Mesendoderm (in vitro differentiated cells): ENCODE data around the gene COL25A1.
"Not testable (repeated sequence)": the region's sequence is repeated elsewhere in the genome, so short reads cannot be mapped to it uniquely, and the experiment has no call there.

Experiments
- DNase-seq: peaks from one replicate; pipeline ENCODE4 v3.0.0; 2013
- H2AK5ac ChIP-seq: 2 replicates; pipeline ENCODE4 v1.6.1; 2013; ENCODE audit warnings: low read length, inconsistent platforms
- H2BK120ac ChIP-seq: 2 replicates; pipeline ENCODE4 v1.6.1; 2013; ENCODE audit warnings: low read depth, mild to moderate bottlenecking, low read length, moderate library complexity, mixed read lengths
- H2BK15ac ChIP-seq: replicated peaks from 2 replicates; pipeline ENCODE4 v1.6.1; 2013; ENCODE audit warnings: low read depth, mild to moderate bottlenecking, moderate library complexity
- H2BK5ac ChIP-seq: 2 replicates; pipeline ENCODE4 v1.6.1; 2013; ENCODE audit warnings: low read length, inconsistent platforms
- H3K18ac ChIP-seq: 2 replicates; pipeline ENCODE4 v1.6.1; 2013; ENCODE audit warnings: mild to moderate bottlenecking, low read length, mixed read lengths
- H3K23ac ChIP-seq: one replicate; pipeline ENCODE4 v1.6.1; 2013; ENCODE audit warnings: low read length
- H3K27ac ChIP-seq: 2 replicates; pipeline ENCODE4 v1.5.1; 2013; ENCODE audit warnings: low read depth, mild to moderate bottlenecking, inconsistent platforms, low read length, moderate library complexity
- H3K27me3 ChIP-seq: 2 replicates; pipeline ENCODE4 v1.6.1; 2013; ENCODE audit warnings: low read length, control low read depth, mild to moderate bottlenecking, inconsistent platforms; ENCODE audit not compliant: insufficient read depth, poor library complexity
- H3K36me3 ChIP-seq: 2 replicates; pipeline ENCODE4 v1.6.1; 2013; ENCODE audit warnings: low read length, inconsistent platforms; ENCODE audit not compliant: control insufficient read depth, insufficient read depth
- H3K4ac ChIP-seq: one replicate; pipeline ENCODE4 v1.6.1; 2013; ENCODE audit warnings: low read depth, mild to moderate bottlenecking, low read length, moderate library complexity
- H3K4me1 ChIP-seq: 2 replicates; pipeline ENCODE4 v1.6.1; 2013; ENCODE audit warnings: low read depth, low read length, inconsistent platforms; ENCODE audit not compliant: control insufficient read depth
- H3K4me2 ChIP-seq: 2 replicates; pipeline ENCODE4 v1.6.1; 2013; ENCODE audit warnings: low read length
- H3K4me3 ChIP-seq: 2 replicates; pipeline ENCODE4 v1.5.1; 2013; ENCODE audit warnings: mild to moderate bottlenecking, low read length
- H3K56ac ChIP-seq: one replicate; pipeline ENCODE4 v1.6.1; 2013; ENCODE audit warnings: low read length
- H3K79me1 ChIP-seq: 2 replicates; pipeline ENCODE4 v1.6.1; 2013; ENCODE audit warnings: low read length, inconsistent platforms
- H3K79me2 ChIP-seq: 2 replicates; pipeline ENCODE4 v1.6.1; 2013; ENCODE audit warnings: mild to moderate bottlenecking, low read length; ENCODE audit not compliant: control insufficient read depth, insufficient read depth
- H3K9ac ChIP-seq: 2 replicates; pipeline ENCODE4 v1.6.1; 2013; ENCODE audit warnings: low read length, inconsistent platforms
- H4K5ac ChIP-seq: one replicate; pipeline ENCODE4 v1.6.1; 2013; ENCODE audit warnings: low read length
- H4K8ac ChIP-seq: one replicate; pipeline ENCODE4 v1.6.1; 2013; ENCODE audit warnings: low read depth, mild to moderate bottlenecking, control low read depth, low read length, moderate library complexity
- WGBS: extraction: QIAGEN DNeasy Blood & Tissue Kit; methylation state at CpG from one replicate; pipeline ENCODE4 v1.1.7; 2013; ENCODE audit warnings: low lambda C conversion rate, missing lambda C conversion rate; ENCODE audit not compliant: insufficient coverage; ENCODE audit errors: extremely low coverage; 5-methylcytosine and 5-hydroxymethylcytosine counted together

The COL25A1 gene

DNA sequence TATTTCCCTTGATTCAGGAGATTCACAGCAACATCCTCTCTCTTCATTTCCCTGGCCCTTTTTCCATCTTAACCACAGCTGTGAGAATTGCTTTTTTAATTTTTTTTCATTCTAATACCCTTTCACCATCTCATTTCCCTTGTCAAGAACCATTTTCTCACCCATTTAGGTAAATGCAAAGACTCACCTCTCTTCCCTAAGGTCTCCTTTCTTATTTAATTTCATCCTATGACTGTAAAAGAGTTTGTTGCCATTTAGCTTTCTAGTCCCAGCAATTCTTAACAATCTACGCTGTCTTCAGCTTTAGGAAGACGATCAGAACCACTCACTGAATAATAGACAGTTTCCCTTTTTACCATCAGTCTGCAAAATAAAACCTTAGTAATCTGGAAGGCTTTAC, 298.5 kb downstream of the COL25A1 start:
- H3K79me1 ChIP-seq = no peaks in the 10 kb centered on the region
- H4K5ac ChIP-seq = no peak overlapping the region
- H2BK15ac ChIP-seq = no peak overlapping the region
- no peak overlapping the region for H2AK5ac ChIP-seq
- H2BK120ac ChIP-seq = no peak overlapping the region
- WGBS = no CpG with 5 or more reads among the region's 2 CpGs
- H3K4me2 ChIP-seq = no peak overlapping the region
- H3K4ac ChIP-seq = no peak overlapping the region
- no peak overlapping the region for H3K4me3 ChIP-seq
- no peaks in the 10 kb centered on the region for H3K27me3 ChIP-seq
- H3K56ac ChIP-seq = no peak overlapping the region
- no peak overlapping the region for H3K23ac ChIP-seq
- no peaks in the 10 kb centered on the region for H3K36me3 ChIP-seq
- no peak overlapping the region for H3K9ac ChIP-seq
- peaks cover 1% of the 10 kb centered on the region for H3K4me1 ChIP-seq
- no peak overlapping the region for H3K27ac ChIP-seq
- DNase-seq = no peak
- no peak overlapping the region for H4K8ac ChIP-seq
- no peak overlapping the region for H3K18ac ChIP-seq
- H2BK5ac ChIP-seq = no peak overlapping the region
- H3K79me2 ChIP-seq = no peaks in the 10 kb centered on the region

DNA sequence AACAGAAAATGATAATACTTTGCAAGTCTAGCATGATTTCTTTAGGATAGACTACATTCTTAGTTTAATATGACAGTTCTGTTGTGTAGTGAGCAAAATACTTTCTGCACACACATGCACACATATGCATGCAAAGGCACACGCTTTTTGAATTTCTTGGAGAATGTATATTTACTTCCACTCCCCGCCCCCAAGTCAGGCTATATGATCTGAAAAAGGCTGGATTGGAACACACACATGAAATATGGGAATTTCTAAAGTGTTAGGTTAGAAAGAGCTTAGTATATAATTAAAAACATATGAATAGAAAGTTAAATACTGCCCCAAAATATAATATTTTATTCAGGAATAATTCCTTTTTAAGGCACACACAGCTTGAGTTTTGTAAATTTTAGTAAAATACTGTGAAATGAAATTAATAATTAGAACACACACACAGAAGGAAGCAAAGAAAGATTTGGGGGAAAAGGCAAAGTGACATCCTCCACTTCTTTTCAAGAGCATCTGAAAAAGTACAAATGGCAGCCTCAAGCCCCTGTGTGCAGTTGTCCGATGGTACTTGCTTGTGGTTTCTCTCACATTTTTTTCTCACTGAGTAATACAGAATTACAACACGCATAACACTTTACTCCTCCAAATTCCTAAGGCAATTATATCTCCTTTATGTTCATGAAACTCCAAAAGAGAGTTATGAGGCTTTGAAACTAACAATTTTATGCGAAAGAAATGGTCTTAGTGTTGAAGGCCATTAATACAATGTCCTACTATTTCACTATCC, 310.7 kb downstream of the COL25A1 start:
- Histone ChIP-seq H2BK15ac (no peak overlapping the region), H3K4me2 (no peak overlapping the region), H2BK120ac (no peak overlapping the region), H3K23ac (no peak overlapping the region), H3K56ac (no peak overlapping the region), H3K36me3 (no peaks in the 10 kb centered on the region), H2AK5ac (no peak overlapping the region), H4K8ac (no peak overlapping the region), H2BK5ac (no peak overlapping the region), H3K9ac (no peak overlapping the region), H3K27ac (no peak overlapping the region), H3K79me2 (no peaks in the 10 kb centered on the region), H3K79me1 (no peaks in the 10 kb centered on the region), H3K4me1 (no peaks in the 10 kb centered on the region), H3K4me3 (no peak overlapping the region), H4K5ac (no peak overlapping the region), H3K18ac (no peak overlapping the region), H3K27me3 (no peaks in the 10 kb centered on the region), H3K4ac (no peak overlapping the region)
- 100% methylated on average over 1 of the region's 5 CpGs for WGBS
- no peak for DNase-seq

GRCh38 chr4:108988464-108989195, 313.8 kb downstream of the COL25A1 start:
- Histone ChIP-seq H3K9ac (no peak overlapping the region), H4K8ac (no peak overlapping the region), H4K5ac (no peak overlapping the region), H2BK5ac (no peak overlapping the region), H2BK15ac (no peak overlapping the region), H3K79me1 (no peaks in the 10 kb centered on the region), H2AK5ac (no peak overlapping the region), H3K4ac (no peak overlapping the region), H3K18ac (no peak overlapping the region), H3K23ac (no peak overlapping the region), H2BK120ac (no peak overlapping the region), H3K4me2 (no peak overlapping the region), H3K27me3 (no peaks in the 10 kb centered on the region), H3K36me3 (no peaks in the 10 kb centered on the region), H3K4me3 (no peak overlapping the region), H3K4me1 (no peaks in the 10 kb centered on the region), H3K56ac (no peak overlapping the region), H3K79me2 (no peaks in the 10 kb centered on the region), H3K27ac (no peak overlapping the region)
- DNase-seq = no peak
- no CpG with 5 or more reads among the region's 5 CpGs for WGBS

GRCh38 chr4:108984495-108984894, 318.0 kb downstream of the COL25A1 start:
- not testable (repeated sequence) for H2BK5ac ChIP-seq, H3K9ac ChIP-seq, H3K79me2 ChIP-seq, H3K79me1 ChIP-seq, H3K4me3 ChIP-seq, H2AK5ac ChIP-seq, H2BK120ac ChIP-seq, H4K8ac ChIP-seq, H3K27ac ChIP-seq, H3K4me1 ChIP-seq, H3K18ac ChIP-seq, H3K4me2 ChIP-seq, DNase-seq, H3K56ac ChIP-seq, H3K4ac ChIP-seq, H3K23ac ChIP-seq, H3K27me3 ChIP-seq, H3K36me3 ChIP-seq, H4K5ac ChIP-seq, H2BK15ac ChIP-seq
- no CpG with 5 or more reads among the region's 30 CpGs for WGBS

GRCh38 chr4:108982402-108983185, 319.9 kb downstream of the COL25A1 start:
- no peaks in the 10 kb centered on the region for H3K79me2 ChIP-seq
- WGBS = no CpG with 5 or more reads among the region's 6 CpGs
- no peak overlapping the region for H3K4me3 ChIP-seq

More at GRCh38 chr4:108982402-108983185, 319.9 kb downstream of the COL25A1 start:
- no peak overlapping the region for H3K23ac ChIP-seq
- H2BK15ac ChIP-seq = no peak overlapping the region
- H3K18ac ChIP-seq = no peak overlapping the region
- H3K79me1 ChIP-seq = no peaks in the 10 kb centered on the region
- H4K8ac ChIP-seq = no peak overlapping the region
- H3K4me1 ChIP-seq = no peaks in the 10 kb centered on the region
- H4K5ac ChIP-seq = no peak overlapping the region
- H3K4me2 ChIP-seq = no peak overlapping the region
- H3K9ac ChIP-seq = no peak overlapping the region
- H2BK120ac ChIP-seq = no peak overlapping the region
- H3K36me3 ChIP-seq = no peaks in the 10 kb centered on the region
- no peak overlapping the region for H3K4ac ChIP-seq
- DNase-seq = no peak
- no peak overlapping the region for H2AK5ac ChIP-seq
- H3K27me3 ChIP-seq = no peaks in the 10 kb centered on the region
- H3K56ac ChIP-seq = no peak overlapping the region
- no peak overlapping the region for H3K27ac ChIP-seq
- H2BK5ac ChIP-seq = no peak overlapping the region
